DND-41 (cell line): ENCODE results near the gene PCDHGA6.

Source experiments
- ATAC-seq: fragments of 200-7000 bp; cut with Tn5 transposase; 3 replicates; pipeline ENCODE4 v1.9.1; 2021; ENCODE audit warnings: low read depth; ENCODE audit not compliant: insufficient read depth
- DNase-seq: peaks from one replicate; pipeline ENCODE4 v3.0.0-alpha.2; 2020
- H2AFZ ChIP-seq: 2 replicates; pipeline ENCODE4 v1.6.0; 2012; ENCODE audit warnings: low read depth, low read length
- H3K27ac ChIP-seq: 2 replicates; pipeline ENCODE4 v1.5.1; 2012; ENCODE audit warnings: low read length, inconsistent platforms
- H3K27me3 ChIP-seq: fragments of 200-600 bp; sonication (generic); 2 replicates; pipeline ENCODE4 v1.6.0; 2012; ENCODE audit warnings: low read length, mild to moderate bottlenecking, inconsistent platforms; ENCODE audit not compliant: insufficient read depth, poor library complexity
- H3K36me3 ChIP-seq: 2 replicates; pipeline ENCODE4 v1.5.1; 2012; ENCODE audit warnings: low read length, inconsistent platforms; ENCODE audit not compliant: insufficient read depth
- H3K4me1 ChIP-seq: 2 replicates; pipeline ENCODE4 v1.5.1; 2012; ENCODE audit warnings: mild to moderate bottlenecking, low read length; ENCODE audit not compliant: insufficient read depth
- H3K4me2 ChIP-seq: 2 replicates; pipeline ENCODE4 v1.6.0; 2012; ENCODE audit warnings: mild to moderate bottlenecking, moderate library complexity, low read length, inconsistent platforms; ENCODE audit not compliant: insufficient read depth
- H3K4me3 ChIP-seq, 2 experiments: fragments of 200-600 bp in 1 of 2; shearing (Covaris generic) in 1 of 2; 2 replicates each; pipeline ENCODE4 v1.5.1; 2012 to 2016; ENCODE audit warnings: inconsistent platforms in 2 of 2, low read length in 2 of 2, mild to moderate bottlenecking in 2 of 2, low read depth in 1 of 2, moderate library complexity in 1 of 2
- H3K79me2 ChIP-seq: 2 replicates; pipeline ENCODE4 v1.6.0; 2012; ENCODE audit warnings: low read length, inconsistent platforms; ENCODE audit not compliant: insufficient read depth
- H3K9ac ChIP-seq: 2 replicates; pipeline ENCODE4 v1.6.0; 2012; ENCODE audit warnings: low read depth, mild to moderate bottlenecking, inconsistent platforms, low read length, moderate library complexity
- H3K9me3 ChIP-seq: 2 replicates; pipeline ENCODE4 v1.5.1; 2012; ENCODE audit warnings: low read length, moderate library complexity, mild to moderate bottlenecking, inconsistent platforms; ENCODE audit not compliant: insufficient read depth, severe bottlenecking
- H4K20me1 ChIP-seq: 2 replicates; pipeline ENCODE4 v1.6.0; 2012; ENCODE audit warnings: low read length; ENCODE audit not compliant: insufficient read depth
- EZH2 ChIP-seq: IDR thresholded peaks from 3 replicates; pipeline ENCODE4 v1.6.1; 2012; ENCODE audit warnings: borderline replicate concordance, low read depth, mild to moderate bottlenecking, moderate library complexity, low read length, inconsistent platforms; ENCODE audit not compliant: severe bottlenecking
- TF ChIP-seq, protein P1 (sequence below): IDR thresholded peaks from 2 replicates; pipeline ENCODE4 v1.5.1; 2012; ENCODE audit warnings: borderline replicate concordance, low read length, moderate library complexity, mild to moderate bottlenecking; ENCODE audit not compliant: poor library complexity, severe bottlenecking; ENCODE audit errors: extremely low read depth

The PCDHGA6 gene

DNA sequence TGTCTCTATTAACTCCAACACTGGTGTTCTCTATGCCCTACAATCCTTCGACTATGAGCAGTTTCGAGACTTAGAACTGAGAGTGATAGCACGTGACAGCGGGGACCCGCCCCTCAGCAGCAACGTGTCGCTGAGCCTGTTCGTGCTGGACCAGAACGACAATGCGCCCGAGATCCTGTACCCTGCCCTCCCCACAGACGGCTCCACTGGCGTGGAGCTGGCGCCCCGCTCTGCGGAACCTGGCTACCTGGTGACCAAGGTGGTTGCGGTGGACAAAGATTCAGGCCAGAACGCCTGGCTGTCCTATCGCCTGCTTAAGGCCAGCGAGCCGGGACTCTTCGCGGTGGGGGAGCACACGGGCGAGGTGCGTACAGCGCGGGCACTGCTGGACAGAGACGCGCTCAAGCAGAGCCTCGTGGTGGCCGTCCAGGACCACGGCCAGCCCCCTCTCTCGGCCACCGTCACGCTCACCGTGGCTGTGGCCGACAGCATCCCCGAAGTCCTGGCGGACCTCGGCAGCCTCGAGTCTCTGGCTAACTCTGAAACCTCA, 49.1 kb downstream of the PCDHGA6 start:
- H3K4me3 ChIP-seq, result no peak overlapping the region
- no peaks in the 10 kb centered on the region for H3K9me3 ChIP-seq
- ATAC-seq, result no peak
- H3K27me3 ChIP-seq, result peaks cover 10% of the 10 kb centered on the region
- no peak for DNase-seq
- no peak overlapping the region for H2AFZ ChIP-seq
- H3K79me2 ChIP-seq, result no peaks in the 10 kb centered on the region
- H3K36me3 ChIP-seq, result no peaks in the 10 kb centered on the region
- no peak overlapping the region for H3K4me2 ChIP-seq
- H3K27ac ChIP-seq, result no peak overlapping the region
- no peaks in the 10 kb centered on the region for H4K20me1 ChIP-seq
- H3K9ac ChIP-seq, result no peak overlapping the region
- no peaks in the 10 kb centered on the region for H3K4me1 ChIP-seq
- TF ChIP-seq, protein P1, sequence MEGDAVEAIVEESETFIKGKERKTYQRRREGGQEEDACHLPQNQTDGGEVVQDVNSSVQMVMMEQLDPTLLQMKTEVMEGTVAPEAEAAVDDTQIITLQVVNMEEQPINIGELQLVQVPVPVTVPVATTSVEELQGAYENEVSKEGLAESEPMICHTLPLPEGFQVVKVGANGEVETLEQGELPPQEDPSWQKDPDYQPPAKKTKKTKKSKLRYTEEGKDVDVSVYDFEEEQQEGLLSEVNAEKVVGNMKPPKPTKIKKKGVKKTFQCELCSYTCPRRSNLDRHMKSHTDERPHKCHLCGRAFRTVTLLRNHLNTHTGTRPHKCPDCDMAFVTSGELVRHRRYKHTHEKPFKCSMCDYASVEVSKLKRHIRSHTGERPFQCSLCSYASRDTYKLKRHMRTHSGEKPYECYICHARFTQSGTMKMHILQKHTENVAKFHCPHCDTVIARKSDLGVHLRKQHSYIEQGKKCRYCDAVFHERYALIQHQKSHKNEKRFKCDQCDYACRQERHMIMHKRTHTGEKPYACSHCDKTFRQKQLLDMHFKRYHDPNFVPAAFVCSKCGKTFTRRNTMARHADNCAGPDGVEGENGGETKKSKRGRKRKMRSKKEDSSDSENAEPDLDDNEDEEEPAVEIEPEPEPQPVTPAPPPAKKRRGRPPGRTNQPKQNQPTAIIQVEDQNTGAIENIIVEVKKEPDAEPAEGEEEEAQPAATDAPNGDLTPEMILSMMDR, result no peak
- TF ChIP-seq EZH2, result no peak

DNA sequence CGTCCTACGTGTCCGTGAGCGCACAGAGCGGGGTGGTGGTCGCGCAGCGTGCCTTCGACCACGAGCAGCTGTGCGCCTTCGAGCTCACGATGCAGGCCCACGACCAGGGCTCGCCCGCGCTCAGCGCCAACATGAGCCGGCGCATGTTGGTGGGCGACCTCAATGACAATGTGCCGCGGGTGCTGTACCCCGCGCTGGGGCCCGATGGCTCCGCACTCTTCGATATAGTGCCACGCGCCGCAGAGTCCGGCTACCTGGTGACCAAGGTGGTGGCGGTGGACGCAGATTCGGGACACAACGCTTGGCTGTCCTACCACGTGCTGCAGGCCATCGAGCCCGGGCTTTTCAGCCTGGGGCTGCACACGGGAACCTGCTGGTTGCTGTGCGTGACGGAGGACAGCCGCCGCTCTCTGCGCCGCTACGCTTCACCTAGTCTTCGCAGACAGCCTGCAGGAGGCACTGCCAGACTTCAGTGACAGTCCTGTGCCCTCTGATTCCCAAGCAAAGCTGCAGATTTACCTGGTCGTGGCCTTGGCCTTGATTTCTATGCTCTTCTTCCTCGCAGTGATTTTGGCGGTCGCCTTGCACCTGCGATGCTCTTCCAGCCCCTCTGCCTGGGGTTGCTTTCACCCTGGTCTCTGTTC, 54.2 kb downstream of the PCDHGA6 start:
- no peak overlapping the region for H3K9ac ChIP-seq
- no peaks in the 10 kb centered on the region for H3K36me3 ChIP-seq
- no peaks in the 10 kb centered on the region for H4K20me1 ChIP-seq
- H3K4me1 ChIP-seq, result no peaks in the 10 kb centered on the region
- H3K4me2 ChIP-seq, result no peak overlapping the region
- no peak for TF ChIP-seq EZH2
- TF ChIP-seq, protein P1, result no peak
- ATAC-seq, result no peak
- H3K9me3 ChIP-seq, result no peaks in the 10 kb centered on the region
- no peak overlapping the region for H3K27ac ChIP-seq
- peaks cover 6% of the 10 kb centered on the region for H3K27me3 ChIP-seq
- H3K79me2 ChIP-seq, result no peaks in the 10 kb centered on the region
- H2AFZ ChIP-seq, result no peak overlapping the region
- H3K4me3 ChIP-seq, result no peak overlapping the region
- no peak for DNase-seq
